GM18868 (cell line): ENCODE data around the gene NUTM2B.
"Not testable (repeated sequence)": the region's sequence is repeated elsewhere in the genome, so short reads cannot be mapped to it uniquely, and the experiment has no call there.

Source experiments
- ATAC-seq: cut with Tn5 transposase; IDR thresholded peaks from one replicate; pipeline ENCODE4 v1.9.1; 2021; ENCODE audit warnings: mild to moderate bottlenecking, moderate library complexity; ENCODE audit not compliant: unreplicated experiment

NUTM2B gene, protein sequence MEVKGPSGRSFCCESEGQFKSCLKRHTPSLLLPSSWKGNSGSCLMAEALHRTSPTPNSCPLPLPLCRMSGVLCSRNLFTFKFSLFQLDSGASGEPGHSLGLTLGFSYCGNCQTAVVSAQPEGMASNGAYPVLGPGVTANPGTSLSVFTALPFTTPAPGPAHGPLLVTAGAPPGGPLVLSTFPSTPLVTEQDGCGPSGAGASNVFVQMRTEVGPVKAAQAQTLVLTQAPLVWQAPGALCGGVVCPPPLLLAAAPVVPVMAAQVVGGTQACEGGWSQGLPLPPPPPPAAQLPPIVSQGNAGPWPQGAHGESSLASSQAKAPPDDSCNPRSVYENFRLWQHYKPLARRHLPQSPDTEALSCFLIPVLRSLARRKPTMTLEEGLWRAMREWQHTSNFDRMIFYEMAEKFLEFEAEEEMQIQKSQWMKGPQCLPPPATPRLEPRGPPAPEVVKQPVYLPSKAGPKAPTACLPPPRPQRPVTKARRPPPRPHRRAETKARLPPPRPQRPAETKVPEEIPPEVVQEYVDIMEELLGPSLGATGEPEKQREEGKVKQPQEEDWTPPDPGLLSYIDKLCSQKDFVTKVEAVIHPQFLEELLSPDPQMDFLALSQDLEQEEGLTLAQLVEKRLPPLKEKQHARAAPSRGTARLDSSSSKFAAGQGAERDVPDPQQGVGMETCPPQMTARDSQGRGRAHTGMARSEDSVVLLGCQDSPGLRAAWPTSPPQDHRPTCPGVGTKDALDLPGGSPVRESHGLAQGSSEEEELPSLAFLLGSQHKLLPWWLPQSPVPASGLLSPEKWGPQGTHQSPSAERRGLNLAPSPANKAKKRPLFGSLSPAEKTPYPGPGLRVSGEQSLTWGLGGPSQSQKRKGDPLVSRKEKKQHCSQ

DNA sequence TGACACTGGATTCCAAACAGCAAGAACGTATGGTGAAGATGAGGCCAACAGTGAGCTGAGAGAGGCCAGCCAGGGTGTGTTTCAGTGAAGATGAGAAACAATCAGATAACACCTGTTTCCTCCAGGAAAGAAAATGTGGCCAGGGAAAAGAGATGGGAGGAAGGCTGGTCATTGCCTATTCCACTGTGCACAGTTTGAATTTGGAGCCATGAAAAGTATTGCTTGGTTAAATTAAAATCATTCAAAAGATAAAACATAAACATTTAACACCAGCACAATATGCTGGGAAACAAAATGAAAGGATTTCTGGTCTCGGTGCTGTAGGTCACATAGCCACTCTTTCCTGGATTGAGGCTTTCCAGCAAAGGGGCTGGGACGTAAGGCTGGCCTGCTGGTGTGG is at the start of gene NUTM2B:
Gene NUTM2B, plus strand, starts transcription at position 301 of the 400 bp plus-strand sequence. CDS start 383 bp downstream, outside the sequence.
- not testable (repeated sequence) for ATAC-seq

DNA sequence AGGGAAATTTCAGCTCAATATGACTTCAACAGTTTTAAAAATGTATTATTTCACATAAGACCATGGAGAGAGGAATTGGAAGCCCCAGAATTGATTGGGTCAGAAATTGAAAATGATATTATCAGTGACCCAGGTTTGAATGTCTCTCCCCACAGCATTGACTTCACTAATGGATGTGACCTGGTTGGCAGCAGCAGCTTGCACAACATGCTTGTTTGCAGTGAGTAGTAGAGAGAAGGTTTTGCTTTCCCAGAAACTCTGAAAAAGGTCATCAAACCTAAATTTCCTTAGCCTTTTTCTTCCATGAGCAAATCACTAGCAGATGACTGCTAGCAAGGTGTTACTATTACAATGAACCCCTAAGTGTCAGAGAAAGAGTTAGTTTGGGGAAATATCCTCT is 39.7 kb upstream of the NUTM2B start:
- not testable (repeated sequence) for ATAC-seq

DNA sequence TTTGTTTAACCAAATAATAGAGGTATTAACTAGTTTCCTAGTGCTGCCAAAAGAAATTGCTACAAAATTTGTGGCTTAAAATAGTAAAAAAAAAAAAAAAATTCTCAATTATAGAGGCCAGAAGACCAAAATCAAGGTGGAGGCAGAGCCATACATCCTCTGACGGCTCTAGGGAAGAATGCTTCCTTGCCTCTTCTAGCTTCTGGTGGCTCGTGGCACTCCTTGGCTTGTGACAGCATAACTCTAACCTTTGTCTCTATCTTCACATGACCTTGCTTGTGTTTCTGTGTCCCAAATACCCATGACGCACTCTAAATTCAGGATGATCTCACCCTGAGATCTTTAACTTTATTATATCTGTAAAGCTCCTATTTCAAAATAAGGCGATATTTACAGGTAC is 38.3 kb upstream of the NUTM2B start:
- ATAC-seq = not testable (repeated sequence)

DNA sequence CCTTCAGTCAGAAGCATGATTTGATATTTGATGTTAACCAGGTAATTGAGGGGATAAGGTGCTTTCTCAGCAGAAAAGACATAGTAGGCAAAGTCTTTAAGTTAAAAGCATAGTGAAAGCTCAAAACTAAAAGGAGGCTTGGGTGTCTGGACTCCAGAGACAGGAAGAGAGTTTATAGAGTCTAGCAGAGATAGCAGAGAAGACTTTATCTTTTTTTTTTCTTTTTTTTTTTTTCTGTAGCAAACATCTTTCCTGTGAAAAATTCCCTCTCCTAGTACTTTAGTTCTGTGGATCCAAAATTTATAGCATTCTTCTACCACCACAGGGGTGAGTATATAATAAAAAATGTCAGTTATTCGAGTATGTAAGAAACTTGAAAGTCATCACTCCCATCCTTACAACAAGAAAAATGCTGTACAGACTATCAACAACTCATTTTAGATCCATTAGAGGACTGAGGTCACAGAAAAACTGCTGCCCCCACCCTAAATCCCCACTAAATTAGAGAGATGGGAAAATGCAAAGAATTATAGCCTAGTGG is 33.7 kb upstream of the NUTM2B start:
- ATAC-seq = not testable (repeated sequence)

DNA sequence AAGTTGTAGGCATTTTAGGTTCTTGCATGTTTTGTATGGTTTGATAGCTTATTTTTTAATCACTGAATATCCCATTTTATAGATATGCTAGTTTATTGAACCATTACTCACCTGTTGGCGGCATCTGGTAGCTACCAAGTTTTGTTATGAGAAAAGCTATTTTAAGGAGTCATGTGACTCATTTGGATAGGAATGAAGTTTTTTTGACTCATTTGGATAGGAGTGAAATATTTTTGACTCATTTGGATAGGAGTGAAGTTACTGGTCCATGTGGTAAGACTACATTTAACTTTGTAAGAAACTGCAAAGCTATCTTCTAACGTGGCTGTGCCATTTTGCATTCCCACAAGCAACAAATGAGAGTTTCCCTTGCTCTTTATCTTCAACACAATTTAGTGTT is 28.1 kb upstream of the NUTM2B start:
- peak; percentile 56 for ATAC-seq

DNA sequence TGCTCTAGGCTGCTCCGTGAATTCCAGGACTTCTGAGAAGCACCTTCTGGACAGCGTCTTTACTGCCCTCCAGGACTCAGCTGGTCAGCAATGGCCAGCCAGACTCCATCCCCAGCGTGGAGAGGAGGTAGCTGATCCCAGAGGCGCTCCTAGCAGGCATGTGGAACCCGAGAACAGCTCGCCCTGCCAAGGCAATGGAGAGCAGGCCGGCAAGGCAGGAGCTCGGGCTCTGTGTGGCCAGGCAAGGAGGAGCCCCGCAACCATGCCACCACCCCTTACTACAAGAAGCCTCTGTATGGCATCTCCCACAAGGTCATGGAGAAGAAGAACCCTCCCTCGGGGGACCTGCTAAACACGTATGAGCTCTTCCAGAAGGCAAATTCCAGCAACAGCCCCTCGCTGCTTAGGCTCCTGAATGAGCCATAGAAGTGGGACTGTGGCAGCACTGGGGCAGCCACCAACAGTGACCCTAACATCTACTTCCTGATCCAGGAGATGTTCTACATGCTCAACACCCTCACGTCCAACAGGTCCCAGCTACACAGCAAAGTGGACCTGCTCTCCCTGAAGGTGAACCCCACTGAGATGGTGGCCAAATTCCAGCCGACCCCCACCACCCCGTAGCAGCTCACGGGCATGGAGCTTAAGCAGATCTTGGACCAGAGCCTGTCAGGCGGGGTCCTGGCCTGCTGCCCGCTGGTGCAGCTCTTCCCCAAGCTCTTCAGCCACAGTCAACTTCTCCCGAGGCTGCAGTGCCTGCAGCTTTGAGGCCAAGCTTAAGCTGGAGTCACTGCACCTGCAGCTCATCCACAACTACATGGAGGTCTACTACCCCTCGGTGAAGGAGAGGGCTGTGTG is 19.8 kb upstream of the NUTM2B start:
- ATAC-seq = not testable (repeated sequence)

DNA sequence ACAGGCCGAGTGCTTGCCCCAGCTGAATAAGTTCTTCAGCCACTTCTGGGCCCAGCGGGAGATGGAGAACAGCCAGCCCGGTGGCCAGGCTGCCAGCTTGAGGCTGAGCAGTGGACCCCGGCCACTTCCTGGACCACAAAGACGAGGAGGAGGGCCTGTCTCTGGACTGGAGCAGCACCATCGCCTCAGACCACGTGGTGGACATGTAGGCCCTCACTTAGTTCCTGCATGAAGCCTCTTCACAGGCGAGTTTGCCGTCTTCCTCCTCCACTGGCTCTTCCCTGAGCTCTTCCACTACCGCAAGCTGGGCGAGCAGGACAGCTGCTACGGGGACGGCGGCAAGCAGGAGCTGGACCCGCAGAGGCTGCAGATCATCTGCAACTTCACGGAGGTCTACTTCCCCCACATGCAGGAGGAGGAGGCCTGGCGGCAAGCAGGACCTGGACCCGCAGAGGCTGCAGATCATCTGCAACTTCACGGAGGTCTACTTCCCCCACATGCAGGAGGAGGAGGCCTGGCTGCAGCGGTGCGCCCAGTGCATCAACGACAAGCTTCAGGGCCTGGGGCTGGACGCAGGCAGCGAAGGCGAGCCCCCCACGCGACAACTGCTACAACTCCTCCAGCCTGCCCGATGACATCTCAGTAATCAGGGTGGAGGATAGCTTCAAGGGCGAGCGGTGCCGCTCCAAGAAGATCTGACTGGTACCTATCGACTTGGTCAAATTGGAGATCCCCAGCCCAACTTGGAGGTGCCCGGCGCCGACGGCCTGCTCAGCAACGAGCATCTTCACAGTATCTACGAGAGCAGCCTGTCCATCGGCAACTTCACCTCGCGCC is 18.9 kb upstream of the NUTM2B start:
- not testable (repeated sequence) for ATAC-seq

DNA sequence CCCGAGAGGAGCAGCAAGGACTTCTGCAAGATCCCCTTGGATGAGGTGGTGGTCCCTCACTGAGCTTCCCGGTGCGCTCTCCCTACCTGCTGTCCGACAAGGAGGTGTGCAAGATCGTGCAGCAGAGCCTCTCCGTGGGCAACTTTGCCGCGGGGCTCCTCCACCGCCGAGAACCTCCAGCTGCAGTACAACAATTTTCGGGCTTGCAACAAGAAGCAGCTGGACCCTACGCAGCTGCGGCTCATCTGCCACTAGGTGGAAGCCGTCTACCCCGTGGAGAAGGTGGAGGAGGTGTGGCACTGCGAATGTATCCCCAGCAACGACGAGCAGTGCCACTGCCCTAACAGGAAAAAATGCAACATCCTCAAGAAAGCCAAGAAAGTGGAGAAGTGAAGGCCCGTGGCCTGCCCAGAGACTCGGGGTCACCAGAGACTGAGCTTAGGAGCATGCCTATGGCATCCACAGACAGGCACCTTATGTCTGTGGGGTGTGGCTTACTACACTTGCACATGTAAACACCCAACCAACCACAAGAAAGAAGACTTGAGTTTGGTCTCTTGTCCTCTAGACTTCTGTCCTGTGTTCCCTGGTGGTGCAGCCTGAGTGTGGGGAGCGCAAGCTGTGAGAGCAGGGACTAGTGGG is 17.9 kb upstream of the NUTM2B start:
- ATAC-seq = peak; percentile 96

DNA sequence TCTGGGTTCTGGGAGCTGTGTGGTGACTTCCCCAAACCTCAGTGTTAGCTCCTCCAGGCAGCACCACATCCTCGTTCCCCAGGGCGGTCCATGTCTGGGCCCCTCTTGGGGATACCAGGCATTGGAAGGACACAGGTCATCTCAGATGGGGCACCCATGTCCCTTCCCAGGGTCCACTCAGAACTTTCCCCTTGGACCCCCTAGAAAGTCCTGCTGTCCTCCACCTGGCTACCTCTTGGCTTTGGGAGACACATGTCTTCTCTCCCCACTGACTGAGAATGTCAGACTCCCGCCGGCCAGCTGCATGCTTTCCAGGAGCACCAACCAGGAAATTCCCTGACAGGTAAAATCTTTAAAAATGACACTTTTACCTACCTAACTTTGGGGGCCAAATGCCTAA is 16.4 kb upstream of the NUTM2B start:
- ATAC-seq = not testable (repeated sequence)

DNA sequence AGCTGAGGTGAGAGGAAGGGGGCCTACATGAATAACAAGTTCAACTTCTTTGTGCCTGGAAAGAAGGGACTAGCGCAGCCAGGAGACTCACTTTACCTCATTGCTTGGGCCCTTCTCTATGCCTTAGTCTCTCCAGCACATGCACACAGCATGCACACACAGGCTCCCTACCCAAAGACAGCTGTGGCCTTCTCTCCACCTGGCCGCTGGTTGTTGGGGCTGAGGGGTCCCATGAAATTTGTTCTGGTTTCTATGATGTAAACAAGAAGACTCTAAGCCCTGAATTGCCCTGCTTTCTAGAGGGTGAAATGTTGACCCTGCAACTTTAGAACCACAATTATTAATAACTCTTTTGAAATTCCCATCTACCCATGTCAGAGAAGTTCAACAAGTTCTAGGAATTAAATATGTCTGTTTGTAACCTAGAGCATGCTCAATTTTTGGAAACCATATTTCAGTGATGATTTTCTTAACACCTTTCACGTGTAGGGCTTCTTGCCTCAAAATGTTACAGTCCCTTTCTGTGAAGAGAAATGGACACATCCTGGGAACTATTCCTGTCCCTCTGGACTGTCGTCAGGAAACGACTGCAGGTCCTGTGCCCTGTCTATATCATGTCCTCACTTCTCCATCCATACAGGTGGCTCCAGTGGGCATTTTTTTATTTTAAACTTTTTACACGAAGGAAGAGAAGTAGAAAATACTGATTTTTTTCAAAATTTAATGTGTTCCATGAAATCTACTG is 15.4 kb upstream of the NUTM2B start:
- ATAC-seq = not testable (repeated sequence)

DNA sequence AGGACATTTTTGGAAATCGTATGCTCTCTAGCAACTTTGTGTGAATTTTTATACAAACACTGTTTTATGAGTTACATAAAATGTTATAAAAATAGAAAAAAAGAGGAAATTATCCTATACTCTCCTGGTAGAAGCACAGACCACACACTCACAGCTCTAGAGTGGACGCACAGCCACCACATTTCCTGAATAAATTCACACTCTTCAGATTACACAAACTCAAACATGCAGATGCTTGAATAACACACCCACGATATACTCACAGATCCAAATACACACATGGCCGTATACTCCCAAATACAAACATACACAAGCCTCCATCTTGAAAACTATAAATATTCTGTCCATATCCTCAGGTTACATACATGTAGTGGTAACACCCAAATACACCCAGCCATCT is 14.2 kb upstream of the NUTM2B start:
- ATAC-seq = not testable (repeated sequence)

DNA sequence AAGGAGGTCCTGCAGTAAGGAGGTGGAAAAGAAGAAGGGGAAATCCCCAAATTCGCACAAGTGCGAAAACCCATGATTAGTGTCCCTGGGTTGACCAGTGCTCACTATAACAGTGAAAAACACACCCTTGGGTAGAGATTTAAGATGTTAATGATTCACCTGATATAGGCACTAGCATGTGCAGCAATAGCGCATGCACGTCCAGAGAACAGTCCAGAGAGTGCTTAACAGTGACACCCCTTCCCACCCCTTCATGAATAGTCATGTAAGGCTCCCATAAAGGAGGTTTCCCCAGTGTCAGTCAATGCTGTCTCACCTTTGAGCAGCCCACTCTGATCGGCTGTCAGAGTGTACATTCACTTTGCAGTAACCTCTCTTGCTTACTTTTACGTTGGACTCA is 6.4 kb upstream of the NUTM2B start:
- not testable (repeated sequence) for ATAC-seq

DNA sequence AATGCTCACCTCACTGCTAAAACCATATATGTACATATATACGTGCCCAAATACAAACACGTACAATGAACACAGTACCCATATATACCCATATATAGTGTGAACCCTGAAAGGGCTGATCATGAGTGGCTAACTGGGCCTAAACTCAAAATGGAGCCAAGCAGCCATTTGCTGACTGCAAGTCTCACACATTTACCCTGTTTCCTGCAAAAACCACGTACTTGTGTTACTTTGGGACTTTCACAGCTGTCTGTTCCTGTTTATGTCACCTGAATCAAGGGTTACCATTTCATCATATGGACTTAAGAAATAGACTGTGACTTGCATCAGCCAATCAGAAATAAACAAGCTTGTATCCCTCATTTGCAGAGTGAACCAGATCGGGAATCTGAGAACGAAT is 5.9 kb upstream of the NUTM2B start:
- not testable (repeated sequence) for ATAC-seq

DNA sequence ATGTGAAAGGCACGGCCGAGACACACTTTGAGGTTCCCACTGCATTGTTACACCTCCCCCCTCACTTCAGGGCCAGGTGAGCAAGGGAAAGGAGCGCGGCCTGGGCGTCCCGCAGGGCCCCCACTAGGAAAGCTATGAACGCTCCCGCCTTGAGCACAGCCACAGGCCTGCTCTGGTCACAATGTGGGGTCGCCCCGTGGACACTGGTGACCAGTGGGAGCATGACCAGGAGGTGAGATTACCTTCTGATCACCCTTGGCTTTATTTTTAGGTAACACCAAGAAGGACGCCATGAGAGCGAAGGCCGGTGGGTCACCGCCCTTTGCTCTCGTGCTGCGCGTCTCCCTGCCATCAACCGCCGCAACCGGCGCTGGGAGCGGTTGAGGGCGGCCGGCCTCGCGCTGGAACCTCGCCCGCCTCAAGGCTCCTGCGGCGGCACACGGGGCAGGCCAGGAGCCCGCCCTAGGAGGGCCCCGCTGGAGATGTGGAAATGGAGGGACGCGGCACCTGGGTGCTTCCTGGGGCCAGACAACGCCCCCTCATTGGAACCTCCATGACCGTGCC is 2.6 kb upstream of the NUTM2B start:
- not testable (repeated sequence) for ATAC-seq

DNA sequence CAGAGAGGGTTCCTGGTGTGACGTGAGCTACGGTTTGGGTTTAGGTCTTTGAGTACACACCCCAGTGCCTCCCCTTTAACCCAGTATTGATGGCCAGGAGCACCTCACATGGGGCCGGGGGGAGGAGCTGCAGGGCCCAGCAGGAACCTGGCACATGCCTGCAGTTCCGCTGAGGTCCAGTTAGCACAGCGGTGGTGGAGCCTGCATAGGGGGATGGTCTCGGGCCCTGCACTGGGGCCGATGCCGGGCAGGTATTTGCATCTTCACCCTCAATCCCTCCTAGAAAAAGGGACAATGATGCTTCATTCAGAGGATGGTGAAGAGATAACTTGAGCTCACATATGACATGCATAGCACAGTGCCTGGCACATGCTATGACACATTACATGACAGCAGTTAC is 4.0 kb downstream of the NUTM2B start:
- not testable (repeated sequence) for ATAC-seq

DNA sequence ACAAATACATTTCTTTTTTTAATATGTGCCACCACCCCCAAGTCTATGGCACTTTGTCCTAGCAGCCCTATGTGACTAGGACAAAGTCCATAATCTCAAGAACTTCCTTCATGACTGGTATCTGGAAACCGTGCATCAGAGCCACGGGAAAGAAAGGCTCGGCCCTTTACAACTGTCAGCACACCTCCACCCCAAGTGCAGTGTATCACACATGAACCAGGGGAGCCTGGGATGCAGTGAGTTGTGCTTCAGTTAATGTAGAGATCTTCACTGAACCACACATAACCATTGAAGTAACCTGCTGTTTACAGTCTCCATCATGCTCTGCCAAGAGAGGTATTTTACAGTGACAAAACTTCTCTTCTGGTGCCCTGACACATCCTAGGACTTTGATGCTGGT is 11.9 kb downstream of the NUTM2B start:
- not testable (repeated sequence) for ATAC-seq

DNA sequence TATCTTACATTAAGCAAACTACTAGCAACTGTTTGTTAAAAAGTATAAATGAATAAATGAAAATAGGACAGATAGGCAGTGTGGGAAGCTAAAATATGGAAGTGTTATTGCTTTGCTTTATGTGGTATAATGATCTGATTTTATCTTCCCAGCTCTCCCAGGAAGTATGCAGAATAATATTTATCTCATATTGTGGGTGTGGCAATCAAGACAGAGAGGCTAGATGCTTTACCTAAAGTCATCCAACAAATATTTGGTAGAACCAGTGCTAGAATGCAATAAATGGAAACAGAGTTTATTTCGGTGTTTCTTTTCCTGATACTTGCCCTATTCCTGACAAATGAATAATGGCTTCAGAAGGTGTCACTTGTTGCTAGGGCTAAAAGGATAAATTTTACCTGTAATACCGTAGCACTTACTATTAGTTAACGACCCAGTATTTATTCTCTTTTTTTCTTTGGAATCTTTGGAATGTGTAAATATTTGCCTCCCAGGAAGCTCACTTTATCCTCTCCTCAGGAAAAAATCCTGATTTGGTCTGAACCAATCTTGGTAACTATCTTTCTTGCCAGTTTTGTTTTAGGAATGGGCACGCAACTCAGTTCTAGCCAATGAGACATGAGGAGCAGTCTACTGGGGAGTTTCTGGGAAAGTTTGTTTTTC is 14.0 kb downstream of the NUTM2B start:
- not testable (repeated sequence) for ATAC-seq

DNA sequence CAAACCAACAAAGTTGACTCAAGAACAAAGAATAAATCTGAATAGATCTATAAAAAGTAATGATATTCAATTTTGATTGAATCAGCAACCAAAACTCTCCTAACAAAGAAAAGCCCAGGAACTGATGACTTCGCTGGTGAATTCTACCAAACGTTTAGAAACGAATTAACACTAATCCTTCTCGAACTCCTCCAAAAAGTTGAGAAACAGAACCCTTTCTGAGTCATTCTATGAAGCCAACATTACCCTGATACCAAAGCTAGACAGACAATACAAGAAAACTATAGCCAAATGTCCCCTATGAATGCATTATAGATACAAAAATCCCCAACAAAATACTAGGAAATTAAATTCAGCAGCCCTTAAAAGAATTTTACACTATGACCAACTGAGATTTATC is 17.0 kb downstream of the NUTM2B start:
- ATAC-seq = not testable (repeated sequence)
